HEK293T (cell line): ENCODE measurements around the gene TNFSF9.

ENCODE experiments used
- ARNT ChIP-seq: fragments of 450-650 bp; IDR thresholded peaks from 2 replicates; pipeline ENCODE4 v1.6.1; 2017; ENCODE audit warnings: mild to moderate bottlenecking
- ELF4 ChIP-seq: fragments of 450-650 bp; IDR thresholded peaks from 2 replicates; pipeline ENCODE4 v1.6.1; 2017; ENCODE audit warnings: antibody characterized with exemption
- FOXK2 ChIP-seq: fragments of 450-650 bp; IDR thresholded peaks from 2 replicates; pipeline ENCODE4 v1.6.1; 2016; ENCODE audit warnings: mild to moderate bottlenecking
- FOXM1 ChIP-seq: fragments of 450-650 bp; IDR thresholded peaks from 2 replicates; pipeline ENCODE4 v1.6.1; 2017; ENCODE audit warnings: mild to moderate bottlenecking, borderline replicate concordance
- HDGF ChIP-seq: fragments of 450-650 bp; IDR thresholded peaks from 2 replicates; pipeline ENCODE4 v1.6.1; 2017; ENCODE audit warnings: antibody characterized with exemption, borderline replicate concordance
- SP1 ChIP-seq: fragments of 450-650 bp; IDR thresholded peaks from 2 replicates; pipeline ENCODE4 v1.6.1; 2017
- SUZ12 ChIP-seq: fragments of 450-650 bp; IDR thresholded peaks from 2 replicates; pipeline ENCODE4 v1.6.1; 2016; ENCODE audit warnings: mild to moderate bottlenecking
- TARDBP ChIP-seq: fragments of 450-650 bp; IDR thresholded peaks from 2 replicates; pipeline ENCODE4 v1.6.1; 2016

GRCh38 chr19:6500837-6501739, 29.7 kb upstream of the TNFSF9 start:
- TF ChIP-seq FOXK2 (no peak), SP1 (no peak), HDGF (no peak), FOXM1 (no peak), TARDBP (no peak), ARNT (no peak), ELF4 (no peak), SUZ12 (no peak)
